Hematopoietic multipotent progenitor cell treated with erythropoietin and hydrocortisone succinate and interleukin-3 and kit ligand, for 17 days (in vitro differentiated cells): Measurements from ENCODE around the gene SMIM9.
A peak's percentile ranks its signal among the peaks of the same experiment; 100 is the strongest.
"Not testable (repeated sequence)": the region's sequence is repeated elsewhere in the genome, so short reads cannot be mapped to it uniquely, and the experiment has no call there.

ENCODE experiments used
- DNase-seq: peaks from one replicate; pipeline ENCODE4 v3.0.0-alpha.2; 2015; ENCODE audit warnings: low spot score

The SMIM9 gene

GRCh38 chrX:154834562-154834961, at the start of gene SMIM9:
Gene SMIM9 (minus strand): TSS chrX:154834662. CDS start chrX:154830856, 3,806 bp downstream.
- DNase-seq: no peak

- not testable (repeated sequence) for DNase-seq
These were observed 49.6 kb upstream of the SMIM9 start for GRCh38 chrX:154884069-154884468.

- no peak for DNase-seq
These were observed 38.9 kb upstream of the SMIM9 start for GRCh38 chrX:154873329-154873728.

- not testable (repeated sequence) for DNase-seq
These were observed 34.1 kb upstream of the SMIM9 start for GRCh38 chrX:154868522-154868921.

GRCh38 chrX:154855256-154855655, 20.8 kb upstream of the SMIM9 start:
- no peak for DNase-seq

GRCh38 chrX:154850957-154851611, 16.6 kb upstream of the SMIM9 start:
- no peak for DNase-seq

GRCh38 chrX:154840856-154841255, 6.4 kb upstream of the SMIM9 start:
- DNase-seq: peak; percentile 78

GRCh38 chrX:154836163-154836562, 1.7 kb upstream of the SMIM9 start:
- DNase-seq: no peak

- no peak for DNase-seq
These were observed 652 bp downstream of the SMIM9 start for GRCh38 chrX:154833746-154834274.

- no peak for DNase-seq
These were observed 4.5 kb downstream of the SMIM9 start for GRCh38 chrX:154829926-154830442.

- no peak for DNase-seq
These were observed 5.3 kb downstream of the SMIM9 start for GRCh38 chrX:154829134-154829533.

GRCh38 chrX:154828016-154828408, 6.5 kb downstream of the SMIM9 start:
- no peak for DNase-seq

- no peak for DNase-seq
These were observed 7.1 kb downstream of the SMIM9 start for GRCh38 chrX:154827194-154828015.

GRCh38 chrX:154825586-154825985, 8.9 kb downstream of the SMIM9 start:
- not testable (repeated sequence) for DNase-seq

GRCh38 chrX:154824638-154825037, 9.8 kb downstream of the SMIM9 start:
- DNase-seq: no peak

- DNase-seq: no peak
These were observed 12.4 kb downstream of the SMIM9 start for GRCh38 chrX:154822029-154822428.

GRCh38 chrX:154821523-154821922, 12.9 kb downstream of the SMIM9 start:
- DNase-seq: no peak

GRCh38 chrX:154819771-154820341, 14.6 kb downstream of the SMIM9 start:
- DNase-seq: no peak

- DNase-seq: peak; percentile 26
These were observed 15.3 kb downstream of the SMIM9 start for GRCh38 chrX:154818916-154819770.

- not testable (repeated sequence) for DNase-seq
These were observed 17.3 kb downstream of the SMIM9 start for GRCh38 chrX:154817048-154817618.

GRCh38 chrX:154816326-154816898, 18.1 kb downstream of the SMIM9 start:
- not testable (repeated sequence) for DNase-seq
